ENCODE data around the gene MFAP4. TPM values are rescaled to one million over a fixed set of nuclear protein-coding genes. Genes with fewer than 3 reads are reported as not detected.

The MFAP4 gene, protein sequence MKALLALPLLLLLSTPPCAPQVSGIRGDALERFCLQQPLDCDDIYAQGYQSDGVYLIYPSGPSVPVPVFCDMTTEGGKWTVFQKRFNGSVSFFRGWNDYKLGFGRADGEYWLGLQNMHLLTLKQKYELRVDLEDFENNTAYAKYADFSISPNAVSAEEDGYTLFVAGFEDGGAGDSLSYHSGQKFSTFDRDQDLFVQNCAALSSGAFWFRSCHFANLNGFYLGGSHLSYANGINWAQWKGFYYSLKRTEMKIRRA
- total RNA-seq (2022; extraction: Qiagen RNA extraction) = 0.10 to 0.14 TPM (median 0.10 TPM) in 3 of 5 replicates, not detected in the others

DNA sequence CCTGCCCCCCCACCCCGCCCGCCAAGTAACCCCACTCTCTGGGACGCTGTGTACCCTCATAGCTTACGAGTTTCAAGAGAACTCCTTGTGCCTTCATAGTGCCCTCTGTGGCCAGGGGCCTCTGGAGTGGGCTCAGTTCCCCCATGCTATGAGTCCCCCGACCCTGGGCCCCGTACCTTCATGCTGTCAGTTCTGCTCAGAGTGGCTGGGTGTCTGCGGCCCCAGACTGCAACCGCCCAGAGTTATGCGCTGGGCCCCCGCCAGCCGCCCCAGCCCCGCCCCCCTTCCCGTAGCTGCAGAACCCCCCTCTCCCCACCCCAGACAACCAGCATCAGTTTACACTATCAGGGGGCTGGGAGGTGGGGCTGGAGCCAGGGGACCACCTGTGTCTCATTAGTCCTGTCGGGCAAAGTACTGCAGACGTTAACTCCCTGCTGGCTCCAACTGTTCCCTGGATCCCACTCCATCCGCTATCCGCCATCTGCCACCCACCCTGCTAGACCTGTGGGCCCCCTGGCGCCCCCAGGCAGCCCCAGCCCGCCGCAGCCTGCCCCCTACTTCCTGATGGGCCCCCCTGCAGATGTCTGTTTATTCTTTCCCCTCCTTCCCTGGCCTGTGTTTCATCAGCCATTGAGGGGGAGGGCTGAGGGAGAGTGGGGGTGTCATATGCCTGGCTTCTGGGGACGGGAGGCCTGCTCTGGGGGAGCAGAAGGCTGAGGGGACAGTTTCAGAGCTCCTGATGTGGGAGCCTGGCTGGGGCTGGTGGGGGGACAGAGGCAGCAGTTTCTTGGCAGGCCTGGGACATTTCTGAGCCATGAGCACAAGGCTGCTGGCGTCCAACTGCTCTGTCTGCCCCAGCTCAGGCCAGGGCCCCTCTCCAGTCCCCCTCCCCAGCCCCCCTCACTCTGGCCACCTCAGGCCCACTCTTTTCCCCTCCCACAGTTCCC lies at the start of gene MFAP4:
MFAP4 (minus strand) TSS at position 217 of the 947 bp plus-strand sequence; CDS start at position 182, 35 bp downstream.

DNA sequence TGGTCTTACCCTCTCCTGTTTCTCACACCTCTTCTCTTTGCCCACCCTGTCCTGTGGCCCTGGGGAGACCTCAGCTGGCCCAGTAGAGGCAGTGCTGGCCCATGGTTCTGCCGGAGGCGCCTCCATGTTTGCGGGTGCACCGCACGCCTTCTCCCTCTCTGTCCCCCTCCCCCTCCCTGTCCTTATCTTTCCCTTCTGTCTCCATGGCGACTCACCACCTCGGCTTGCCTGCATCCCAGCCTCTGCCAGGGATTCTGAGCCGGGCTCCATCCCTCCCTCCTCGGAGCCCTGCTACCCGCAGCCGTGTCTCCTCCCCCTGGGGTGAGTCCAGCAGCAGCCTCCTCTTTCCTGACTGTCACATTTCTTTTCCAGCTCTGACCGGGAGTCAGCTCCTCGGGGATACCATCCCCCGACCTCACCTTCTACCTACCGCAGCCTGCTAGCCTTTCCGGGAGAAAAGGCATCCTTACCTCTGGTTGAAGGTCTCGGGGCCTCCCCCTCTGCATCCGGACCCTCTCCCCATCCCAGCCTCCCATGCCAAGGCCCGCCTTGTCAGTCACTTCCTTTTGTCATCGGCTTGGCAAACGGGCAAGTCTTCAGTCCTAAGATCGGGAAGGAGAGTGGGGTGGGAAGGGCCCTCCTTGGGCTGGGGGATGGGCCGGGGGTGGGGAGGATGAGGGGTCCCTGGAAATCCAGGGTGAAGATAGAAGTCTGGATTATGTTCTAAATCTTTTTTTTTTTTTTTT lies 24.1 kb upstream of the MFAP4 start, which contains the start of gene RNF112:
RNF112 (plus strand) TSS at position 358 of the 746 bp plus-strand sequence; CDS start at position 535, 177 bp downstream.

DNA sequence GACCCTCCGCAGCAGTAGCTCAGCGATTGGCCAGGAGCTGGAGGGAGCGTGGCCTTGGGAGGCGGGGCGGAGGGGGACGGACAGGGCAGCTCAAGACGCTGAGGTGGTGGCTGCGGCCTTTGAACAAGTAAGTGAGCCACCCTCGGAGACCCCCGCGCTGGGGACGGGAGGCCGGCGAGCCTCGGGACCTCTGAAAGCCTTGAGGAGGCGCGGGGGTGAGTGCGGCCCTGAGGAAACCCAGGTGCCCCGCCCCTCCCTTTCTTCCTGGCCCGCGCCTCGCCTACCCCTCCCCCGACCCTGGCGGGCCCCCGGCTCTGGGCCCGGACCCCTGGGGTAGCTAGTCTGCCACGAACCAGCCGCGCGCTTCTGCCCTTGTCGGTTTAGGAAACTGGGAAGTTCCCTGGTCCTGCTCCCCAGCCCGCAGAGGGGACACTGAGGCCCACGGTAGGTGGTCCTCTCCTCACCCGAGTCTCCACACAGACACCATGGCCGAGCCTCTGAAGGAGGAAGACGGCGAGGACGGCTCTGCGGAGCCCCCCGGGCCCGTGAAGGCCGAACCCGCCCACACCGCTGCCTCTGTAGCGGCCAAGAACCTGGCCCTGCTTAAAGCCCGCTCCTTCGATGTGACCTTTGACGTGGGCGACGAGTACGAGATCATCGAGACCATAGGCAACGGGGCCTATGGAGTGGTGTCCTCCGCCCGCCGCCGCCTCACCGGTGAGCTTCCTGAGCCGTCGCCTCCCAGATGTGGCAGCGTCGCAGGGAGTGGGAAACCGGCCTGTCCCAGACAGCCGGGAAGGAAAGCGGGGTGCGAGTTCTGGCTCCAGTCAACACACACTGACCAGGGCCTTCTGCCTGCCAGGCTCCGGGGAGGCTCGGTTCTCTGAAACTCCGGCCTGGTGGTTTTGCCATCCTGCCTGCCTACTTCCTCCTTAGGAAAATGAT lies 8.3 kb downstream of the MFAP4 start, which contains the start of gene MAPK7:
MAPK7 (plus strand) TSS at position 83 of the 945 bp plus-strand sequence; CDS start at position 486, 403 bp downstream.

DNA sequence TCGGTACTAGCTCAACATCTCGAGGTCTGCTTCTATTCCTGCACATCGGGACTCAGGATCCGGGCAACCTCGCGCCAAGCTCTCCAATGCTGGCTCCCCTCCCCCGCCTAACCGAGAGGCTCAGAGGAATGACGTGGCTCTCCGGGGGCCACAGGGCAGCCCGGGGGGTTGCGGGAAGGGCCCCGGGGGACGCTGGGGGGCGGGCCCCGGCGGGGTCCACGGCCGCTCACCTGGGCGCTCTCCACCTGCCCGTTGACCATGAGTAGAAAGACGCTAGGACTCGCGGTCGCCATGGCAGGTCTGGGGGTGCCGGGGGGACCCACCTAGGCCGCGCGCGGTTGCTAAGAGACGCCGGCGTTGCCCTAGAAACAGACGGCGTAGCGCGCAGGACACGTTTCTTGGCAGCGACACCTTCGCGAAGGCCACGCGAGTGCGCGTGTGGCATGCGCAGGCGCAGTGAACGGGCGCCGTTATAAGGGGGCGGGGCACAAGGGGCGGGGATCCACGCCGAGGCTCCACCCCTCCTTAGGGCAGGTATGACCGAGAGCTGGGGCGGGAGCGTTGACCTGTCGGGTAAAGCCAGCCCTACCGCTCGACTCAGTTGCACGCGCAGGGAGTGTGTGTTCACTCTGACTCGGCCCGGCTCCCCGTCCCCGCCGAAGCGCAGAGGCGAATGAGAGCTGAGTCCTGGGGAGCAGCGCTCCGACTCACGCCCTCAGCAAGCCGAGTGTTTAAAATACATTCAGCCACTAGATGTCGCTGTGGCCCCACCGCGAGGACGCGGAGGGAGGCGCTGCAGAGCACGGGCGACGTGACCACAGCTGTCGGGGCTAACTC lies 24.5 kb downstream of the MFAP4 start, which contains the start of gene B9D1:
B9D1 (minus strand) TSS at position 447 of the 837 bp plus-strand sequence; CDS start at position 293, 154 bp downstream.

Other genes with a start within 250 kb of the MFAP4 start
- 47.6 to 68.2 TPM (median 58.2 TPM) in 5 replicates for gene EPN2, start 149.8 kb downstream of the MFAP4 start, total RNA-seq (2022; extraction: Qiagen RNA extraction)
- gene B9D1, start 24.5 kb downstream of the MFAP4 start, total RNA-seq (2022; extraction: Qiagen RNA extraction) = 43.7 to 50.7 TPM (median 46.2 TPM) in 5 replicates
- gene MAPK7, start 8.7 kb downstream of the MFAP4 start, total RNA-seq (2022; extraction: Qiagen RNA extraction) = 22.4 to 30.6 TPM (median 26.2 TPM) in 5 replicates
- 0.48 to 0.71 TPM (median 0.62 TPM) in 5 replicates for gene RNF112, start 24.0 kb upstream of the MFAP4 start, total RNA-seq (2022; extraction: Qiagen RNA extraction)
- gene SLC47A1, start 146.7 kb upstream of the MFAP4 start, total RNA-seq (2022; extraction: Qiagen RNA extraction) = 19.3 to 24.3 TPM (median 20.6 TPM) in 5 replicates

Data from A549 treated with Hydrocortisone at 1 μM for 4 hours (cell line).